ENCODE measurements around the gene COPS7B. TPM values are rescaled to one million over a fixed set of nuclear protein-coding genes. Genes with fewer than 3 reads are reported as not detected.
A peak's percentile ranks its signal among the peaks of the same experiment; 100 is the strongest.

The COPS7B gene
- total RNA-seq, 1 donor from 2014 or later = 54.5 TPM

GRCh38 chr2:231781798-231782726 is 4.2 kb upstream of the COPS7B start:
- peak overlapping the region; percentile 99 for H3K4me3 Mint-ChIP-seq
- ATAC-seq (ENCODE audit: low read depth) (no peak), DNase-seq (no peak)
- H3K4me1 Mint-ChIP-seq = peaks cover 58% of the 10 kb centered on the region
- no peaks in the 10 kb centered on the region for H3K9me3 Mint-ChIP-seq
- H3K27me3 Mint-ChIP-seq = no peaks in the 10 kb centered on the region
- intact Hi-C loops (cut with micrococcal nuclease) = loop anchor here (1.0 to 10.0 kb wide), 11 partner anchors 61 to 768 kb away; partner anchors contain the start of genes DIS3L2, EIF4E2, NCL and PSMD1
- H3K36me3 Mint-ChIP-seq (ENCODE audit: low read depth) = peaks cover 11% of the 10 kb centered on the region
- ChIA-PET POLR2A (interaction anchor here (1.1 to 1.3 kb wide), 11 partner anchors 61 to 318 kb away, joined by 3 to 9 read pairs (median 6); partner anchors contain the start of gene NCL), CTCF (interaction anchor here (1.3 to 1.6 kb wide), 2 partner anchors 61 to 67 kb away, joined by 3 to 4 read pairs; no protein-coding TSS in a partner anchor)
- TF ChIP-seq, protein P1, sequence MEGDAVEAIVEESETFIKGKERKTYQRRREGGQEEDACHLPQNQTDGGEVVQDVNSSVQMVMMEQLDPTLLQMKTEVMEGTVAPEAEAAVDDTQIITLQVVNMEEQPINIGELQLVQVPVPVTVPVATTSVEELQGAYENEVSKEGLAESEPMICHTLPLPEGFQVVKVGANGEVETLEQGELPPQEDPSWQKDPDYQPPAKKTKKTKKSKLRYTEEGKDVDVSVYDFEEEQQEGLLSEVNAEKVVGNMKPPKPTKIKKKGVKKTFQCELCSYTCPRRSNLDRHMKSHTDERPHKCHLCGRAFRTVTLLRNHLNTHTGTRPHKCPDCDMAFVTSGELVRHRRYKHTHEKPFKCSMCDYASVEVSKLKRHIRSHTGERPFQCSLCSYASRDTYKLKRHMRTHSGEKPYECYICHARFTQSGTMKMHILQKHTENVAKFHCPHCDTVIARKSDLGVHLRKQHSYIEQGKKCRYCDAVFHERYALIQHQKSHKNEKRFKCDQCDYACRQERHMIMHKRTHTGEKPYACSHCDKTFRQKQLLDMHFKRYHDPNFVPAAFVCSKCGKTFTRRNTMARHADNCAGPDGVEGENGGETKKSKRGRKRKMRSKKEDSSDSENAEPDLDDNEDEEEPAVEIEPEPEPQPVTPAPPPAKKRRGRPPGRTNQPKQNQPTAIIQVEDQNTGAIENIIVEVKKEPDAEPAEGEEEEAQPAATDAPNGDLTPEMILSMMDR (IDR thresholded peaks at IDR 0.05) = no peak
- peak overlapping the region; percentile 96 for H3K27ac Mint-ChIP-seq

- CTCF ChIA-PET = interaction anchor here (0.9 to 2.3 kb wide), 8 partner anchors 68 to 353 kb away, joined by 3 to 7 read pairs (median 4); no protein-coding TSS in a partner anchor
- DNase-seq = no peak
- Mint-ChIP-seq H3K27ac (peak overlapping the region; percentile 82), H3K36me3 (ENCODE audit: low read depth) (peaks cover 28% of the 10 kb centered on the region), H3K27me3 (no peaks in the 10 kb centered on the region), H3K4me1 (peaks cover 60% of the 10 kb centered on the region), H3K4me3 (peak overlapping the region; percentile 92), H3K9me3 (no peaks in the 10 kb centered on the region)
- TF ChIP-seq, protein P1 (IDR thresholded peaks at IDR 0.05) = no peak
- POLR2A ChIA-PET = interaction anchor here (1.1 to 2.6 kb wide), 11 partner anchors 68 to 321 kb away, joined by 3 to 13 read pairs (median 7); partner anchors contain the start of genes DIS3L2, NCL and PTMA
- intact Hi-C loops (cut with micrococcal nuclease) = loop anchor here (10.0 kb wide), 1 partner anchor 731 kb away; the partner anchor contains the start of gene PSMD1
- ATAC-seq (ENCODE audit: low read depth) = no peak
Measured at GRCh38 chr2:231785413-231785812, 832 bp upstream of the COPS7B start.

- no peaks in the 10 kb centered on the region for H3K27me3 Mint-ChIP-seq
- ChIA-PET POLR2A (interaction anchor here (0.7 to 2.6 kb wide), 13 partner anchors 18 to 322 kb away, joined by 3 to 13 read pairs (median 6); partner anchors contain the start of genes DIS3L2, NCL and PTMA), CTCF (interaction anchor here (0.9 to 2.3 kb wide), 7 partner anchors 69 to 353 kb away, joined by 3 to 7 read pairs (median 4); no protein-coding TSS in a partner anchor)
- peak overlapping the region; percentile 82 for H3K27ac Mint-ChIP-seq
- intact Hi-C loops (cut with micrococcal nuclease) = loop anchor here (1.0 to 10.0 kb wide), 4 partner anchors 68 to 731 kb away; partner anchors contain the start of gene PSMD1
- ATAC-seq (ENCODE audit: low read depth) = no peak
- H3K4me3 Mint-ChIP-seq = peak overlapping the region; percentile 92
- no peaks in the 10 kb centered on the region for H3K9me3 Mint-ChIP-seq
- no peak for DNase-seq
- H3K4me1 Mint-ChIP-seq = peaks cover 59% of the 10 kb centered on the region
- peaks cover 30% of the 10 kb centered on the region for H3K36me3 Mint-ChIP-seq (ENCODE audit: low read depth)
- TF ChIP-seq, protein P1 (IDR thresholded peaks at IDR 0.05) = no peak
Measured at GRCh38 chr2:231785822-231786176, 446 bp upstream of the COPS7B start.

- no peaks in the 10 kb centered on the region for H3K27me3 Mint-ChIP-seq
- peak overlapping the region; percentile 92 for H3K4me3 Mint-ChIP-seq
- H3K4me1 Mint-ChIP-seq = peaks cover 50% of the 10 kb centered on the region
- CTCF ChIA-PET = no interaction called here
- ATAC-seq (ENCODE audit: low read depth) (no peak), DNase-seq (no peak)
- H3K9me3 Mint-ChIP-seq = no peaks in the 10 kb centered on the region
- POLR2A ChIA-PET = interaction anchor here (1.4 to 2.6 kb wide), 5 partner anchors 70 to 182 kb away, joined by 3 to 13 read pairs (median 9); partner anchors contain the start of gene PTMA
- intact Hi-C loops (cut with micrococcal nuclease) = loop anchor here (1.0 to 10.0 kb wide), 4 partner anchors 70 to 732 kb away; partner anchors contain the start of gene PSMD1
- peak overlapping the region; percentile 75 for H3K27ac Mint-ChIP-seq
- TF ChIP-seq, protein P1 (IDR thresholded peaks at IDR 0.05) = no peak
- peaks cover 33% of the 10 kb centered on the region for H3K36me3 Mint-ChIP-seq (ENCODE audit: low read depth)
Measured at GRCh38 chr2:231786917-231787292, 660 bp downstream of the COPS7B start.
